GM23338 (cell line): ENCODE data around the gene SLC9A2. TPM values are rescaled to one million over a fixed set of nuclear protein-coding genes. Genes with fewer than 3 reads are reported as not detected.

Experiments
- ATAC-seq: fragments of 200-7000 bp; cut with Tn5 transposase; 3 replicates; pipeline ENCODE4 v1.9.1; 2020
- DNase-seq: peaks from one replicate; pipeline ENCODE4 v3.0.0-alpha.2; 2015; ENCODE audit warnings: low spot score
- H2AFZ ChIP-seq: fragments of 200-600 bp; sonication (generic); 2 replicates; pipeline ENCODE4 v1.8.0; 2016; ENCODE audit warnings: antibody characterized with exemption, mild to moderate bottlenecking, moderate library complexity
- H3F3A ChIP-seq: fragments of 200-600 bp; sonication (generic); replicated peaks from 2 replicates; pipeline ENCODE4 v1.8.0; 2017; ENCODE audit warnings: antibody characterized with exemption, mixed run types, low read depth
- H3K27ac ChIP-seq: fragments of 200-600 bp; sonication (generic); 2 replicates; pipeline ENCODE4 v1.6.1; 2016; ENCODE audit warnings: low read depth
- H3K27me3 ChIP-seq: fragments of 200-600 bp; sonication (generic); 2 replicates; pipeline ENCODE4 v1.8.0; 2016; ENCODE audit warnings: mild to moderate bottlenecking, mixed run types, moderate library complexity; ENCODE audit not compliant: insufficient read depth
- H3K36me3 ChIP-seq: fragments of 200-600 bp; sonication (generic); 2 replicates; pipeline ENCODE4 v1.8.0; 2016; ENCODE audit warnings: mild to moderate bottlenecking; ENCODE audit not compliant: insufficient read depth
- H3K4me1 ChIP-seq: fragments of 200-600 bp; sonication (generic); 2 replicates; pipeline ENCODE4 v1.8.0; 2016; ENCODE audit warnings: mild to moderate bottlenecking, moderate library complexity; ENCODE audit not compliant: insufficient read depth
- H3K4me2 ChIP-seq: fragments of 200-600 bp; sonication (generic); 2 replicates; pipeline ENCODE4 v1.7.1; 2017; ENCODE audit warnings: mixed run types
- H3K4me3 ChIP-seq: fragments of 200-600 bp; sonication (generic); 2 replicates; pipeline ENCODE4 v1.6.1; 2016; ENCODE audit warnings: mixed run types
- H3K79me2 ChIP-seq: fragments of 200-600 bp; sonication (generic); replicated peaks from 2 replicates; pipeline ENCODE4 v1.8.0; 2017; ENCODE audit warnings: mild to moderate bottlenecking; ENCODE audit not compliant: insufficient read depth
- H3K9me2 ChIP-seq: fragments of 200-600 bp; sonication (generic); 2 replicates; pipeline ENCODE4 v1.8.0; 2017; ENCODE audit not compliant: insufficient read depth
- H4K20me1 ChIP-seq: fragments of 200-600 bp; sonication (generic); replicated peaks from 2 replicates; pipeline ENCODE4 v1.8.0; 2017; ENCODE audit warnings: mild to moderate bottlenecking; ENCODE audit not compliant: insufficient read depth
- H3K27ac Mint-ChIP-seq: 2 replicates; pipeline ENCODE4 v1.8.0; 2020; ENCODE audit warnings: inconsistent platforms, mild to moderate bottlenecking, moderate library complexity, mixed read lengths
- H3K27me3 Mint-ChIP-seq: 3 replicates; pipeline ENCODE4 v1.8.0; 2022; ENCODE audit warnings: low read depth, mild to moderate bottlenecking, moderate library complexity, mixed read lengths, inconsistent platforms; ENCODE audit not compliant: insufficient read depth, poor library complexity
- H3K36me3 Mint-ChIP-seq: 3 replicates; pipeline ENCODE4 v1.8.0; 2021; ENCODE audit warnings: low read depth, mild to moderate bottlenecking, inconsistent platforms, moderate library complexity, mixed read lengths
- H3K4me1 Mint-ChIP-seq: 3 replicates; pipeline ENCODE4 v1.8.0; 2020; ENCODE audit warnings: mild to moderate bottlenecking, inconsistent platforms, mixed read lengths
- H3K4me3 Mint-ChIP-seq: 3 replicates; pipeline ENCODE4 v1.8.0; 2021; ENCODE audit warnings: moderate library complexity, mild to moderate bottlenecking, inconsistent platforms, mixed read lengths
- H3K9me3 Mint-ChIP-seq: 3 replicates; pipeline ENCODE4 v1.8.0; 2020; ENCODE audit warnings: moderate library complexity, mild to moderate bottlenecking, inconsistent platforms, mixed read lengths
- CREB1 ChIP-seq: fragments of 250-450 bp; sonication (Bioruptor Pico); IDR thresholded peaks from 2 replicates; pipeline ENCODE4 v1.5.0; 2020; ENCODE audit warnings: low read depth, mild to moderate bottlenecking, moderate library complexity
- CTCF ChIP-seq, 2 experiments: fragments of 200-600 bp in 1 of 2; sonication (generic) in 1 of 2; conservative IDR thresholded peaks; 2 replicates each; pipeline versions ENCODE4 v1.5.1 to v1.6.1; 2016 to 2017; ENCODE audit warnings: antibody characterized with exemption in 2 of 2, low read depth in 2 of 2, mild to moderate bottlenecking in 2 of 2, moderate library complexity in 1 of 2
- EZH2 ChIP-seq: fragments of 200-600 bp; sonication (generic); IDR thresholded peaks from one replicate; pipeline ENCODE4 v1.8.0; 2017; ENCODE audit warnings: antibody characterized with exemption, mild to moderate bottlenecking, low read depth; ENCODE audit not compliant: unreplicated experiment
- EZH2phosphoT487 ChIP-seq: fragments of 200-600 bp; sonication (generic); IDR thresholded peaks from one replicate; pipeline ENCODE4 v1.8.1; 2018; ENCODE audit warnings: antibody characterized with exemption; ENCODE audit not compliant: unreplicated experiment
- JUNB ChIP-seq: IDR thresholded peaks from one replicate; pipeline ENCODE4 v1.6.1; 2016; ENCODE audit warnings: antibody characterized with exemption; ENCODE audit not compliant: unreplicated experiment
- NANOG ChIP-seq: IDR thresholded peaks from 2 replicates; pipeline ENCODE4 v1.6.1; 2016; ENCODE audit warnings: antibody characterized with exemption, borderline replicate concordance
- POLR2AphosphoS5 ChIP-seq: IDR thresholded peaks from 2 replicates; pipeline ENCODE4 v1.6.1; 2016; ENCODE audit warnings: antibody characterized with exemption, low read depth
- STAT1 ChIP-seq: IDR thresholded peaks from one replicate; pipeline ENCODE4 v1.6.1; 2016; ENCODE audit warnings: antibody characterized with exemption; ENCODE audit not compliant: unreplicated experiment
- ZNF114 ChIP-seq: fragments of 250-450 bp; sonication (Bioruptor Pico); IDR thresholded peaks from 2 replicates; pipeline ENCODE4 v1.5.0; 2020; ENCODE audit warnings: mild to moderate bottlenecking, moderate library complexity
- ZNF331 ChIP-seq: fragments of 250-450 bp; sonication (Bioruptor Pico); IDR thresholded peaks from 2 replicates; pipeline ENCODE4 v1.5.0; 2020; ENCODE audit warnings: low read depth, mild to moderate bottlenecking, moderate library complexity
- polyA plus RNA-seq: library from polyadenylated mRNA; unstranded; fragments of >200 nt; fragmentation: Nextera tagmentation; extraction: Ambion mirVana; gene quantifications from 2 replicates; pipeline ENCODE4 v1.2.1, GENCODE V29; 2016
- total RNA-seq: library from RNA; depleted of rRNA; stranded (reverse); fragments of >200 nt; shearing (Covaris generic); gene quantifications from 2 replicates; pipeline ENCODE4 v1.2.3, GENCODE V29; 2014
- TF ChIP-seq, protein P1 (sequence below): IDR thresholded peaks from 2 replicates; pipeline ENCODE4 v1.6.1; 2016; ENCODE audit warnings: antibody characterized with exemption
- TF ChIP-seq, protein P2 (sequence below): fragments of 250-450 bp; sonication (Bioruptor Pico); IDR thresholded peaks from 2 replicates; pipeline ENCODE4 v1.5.0; 2020; ENCODE audit warnings: mild to moderate bottlenecking, moderate library complexity
- TF ChIP-seq, protein P3 (sequence below): IDR thresholded peaks from one replicate; pipeline ENCODE4 v1.6.1; 2018; ENCODE audit warnings: antibody characterized with exemption; ENCODE audit not compliant: unreplicated experiment

SLC9A2 gene
- total and polyA plus RNA-seq, 2 experiments from 2014 or later = 0.03 to 0.24 TPM

GRCh38 chr2:102708847-102709559 is 89.7 kb downstream of the SLC9A2 start:
- no peak; the same call in 2 of the 3 replicates for ATAC-seq
- no peak overlapping the region for H3K4me3 Mint-ChIP-seq
- H2AFZ ChIP-seq = no peak overlapping the region

More at GRCh38 chr2:102708847-102709559, 89.7 kb downstream of the SLC9A2 start:
- Mint-ChIP-seq H3K27ac (no peak overlapping the region), H3K36me3 (no peaks in the 10 kb centered on the region), H3K9me3 (no peaks in the 10 kb centered on the region), H3K27me3 (no peaks in the 10 kb centered on the region), H3K4me1 (peaks cover 15% of the 10 kb centered on the region; the same call in 2 of the 3 replicates)
- Histone ChIP-seq H4K20me1 (no peaks in the 10 kb centered on the region), H3K27ac (no peak overlapping the region), H3K27me3 (no peaks in the 10 kb centered on the region), H3K79me2 (no peaks in the 10 kb centered on the region), H3K9me2 (0 out of 2 replicates have a peak, but pooled peaks cover 4% of the 10 kb centered on the region), H3K4me1 (no peaks in the 10 kb centered on the region), H3F3A (no peaks in the 10 kb centered on the region), H3K36me3 (no peaks in the 10 kb centered on the region), H3K4me3 (no peak overlapping the region), H3K4me2 (no peak overlapping the region)
- DNase-seq = no peak
- TF ChIP-seq, protein P1, sequence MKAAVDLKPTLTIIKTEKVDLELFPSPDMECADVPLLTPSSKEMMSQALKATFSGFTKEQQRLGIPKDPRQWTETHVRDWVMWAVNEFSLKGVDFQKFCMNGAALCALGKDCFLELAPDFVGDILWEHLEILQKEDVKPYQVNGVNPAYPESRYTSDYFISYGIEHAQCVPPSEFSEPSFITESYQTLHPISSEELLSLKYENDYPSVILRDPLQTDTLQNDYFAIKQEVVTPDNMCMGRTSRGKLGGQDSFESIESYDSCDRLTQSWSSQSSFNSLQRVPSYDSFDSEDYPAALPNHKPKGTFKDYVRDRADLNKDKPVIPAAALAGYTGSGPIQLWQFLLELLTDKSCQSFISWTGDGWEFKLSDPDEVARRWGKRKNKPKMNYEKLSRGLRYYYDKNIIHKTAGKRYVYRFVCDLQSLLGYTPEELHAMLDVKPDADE = no peak
- TF ChIP-seq NANOG (no peak), POLR2AphosphoS5 (no peak), ZNF331 (no peak), ZNF114 (CRISPR knock-in tag) (no peak), JUNB (no peak), CREB1 (CRISPR knock-in tag) (no peak), STAT1 (no peak), EZH2 (no peak), EZH2phosphoT487 (no peak), CTCF (conservative IDR thresholded peaks at IDR 0.05; ENCODE audit: low read depth in 2 of 2) (no peak)
- TF ChIP-seq, protein P2, sequence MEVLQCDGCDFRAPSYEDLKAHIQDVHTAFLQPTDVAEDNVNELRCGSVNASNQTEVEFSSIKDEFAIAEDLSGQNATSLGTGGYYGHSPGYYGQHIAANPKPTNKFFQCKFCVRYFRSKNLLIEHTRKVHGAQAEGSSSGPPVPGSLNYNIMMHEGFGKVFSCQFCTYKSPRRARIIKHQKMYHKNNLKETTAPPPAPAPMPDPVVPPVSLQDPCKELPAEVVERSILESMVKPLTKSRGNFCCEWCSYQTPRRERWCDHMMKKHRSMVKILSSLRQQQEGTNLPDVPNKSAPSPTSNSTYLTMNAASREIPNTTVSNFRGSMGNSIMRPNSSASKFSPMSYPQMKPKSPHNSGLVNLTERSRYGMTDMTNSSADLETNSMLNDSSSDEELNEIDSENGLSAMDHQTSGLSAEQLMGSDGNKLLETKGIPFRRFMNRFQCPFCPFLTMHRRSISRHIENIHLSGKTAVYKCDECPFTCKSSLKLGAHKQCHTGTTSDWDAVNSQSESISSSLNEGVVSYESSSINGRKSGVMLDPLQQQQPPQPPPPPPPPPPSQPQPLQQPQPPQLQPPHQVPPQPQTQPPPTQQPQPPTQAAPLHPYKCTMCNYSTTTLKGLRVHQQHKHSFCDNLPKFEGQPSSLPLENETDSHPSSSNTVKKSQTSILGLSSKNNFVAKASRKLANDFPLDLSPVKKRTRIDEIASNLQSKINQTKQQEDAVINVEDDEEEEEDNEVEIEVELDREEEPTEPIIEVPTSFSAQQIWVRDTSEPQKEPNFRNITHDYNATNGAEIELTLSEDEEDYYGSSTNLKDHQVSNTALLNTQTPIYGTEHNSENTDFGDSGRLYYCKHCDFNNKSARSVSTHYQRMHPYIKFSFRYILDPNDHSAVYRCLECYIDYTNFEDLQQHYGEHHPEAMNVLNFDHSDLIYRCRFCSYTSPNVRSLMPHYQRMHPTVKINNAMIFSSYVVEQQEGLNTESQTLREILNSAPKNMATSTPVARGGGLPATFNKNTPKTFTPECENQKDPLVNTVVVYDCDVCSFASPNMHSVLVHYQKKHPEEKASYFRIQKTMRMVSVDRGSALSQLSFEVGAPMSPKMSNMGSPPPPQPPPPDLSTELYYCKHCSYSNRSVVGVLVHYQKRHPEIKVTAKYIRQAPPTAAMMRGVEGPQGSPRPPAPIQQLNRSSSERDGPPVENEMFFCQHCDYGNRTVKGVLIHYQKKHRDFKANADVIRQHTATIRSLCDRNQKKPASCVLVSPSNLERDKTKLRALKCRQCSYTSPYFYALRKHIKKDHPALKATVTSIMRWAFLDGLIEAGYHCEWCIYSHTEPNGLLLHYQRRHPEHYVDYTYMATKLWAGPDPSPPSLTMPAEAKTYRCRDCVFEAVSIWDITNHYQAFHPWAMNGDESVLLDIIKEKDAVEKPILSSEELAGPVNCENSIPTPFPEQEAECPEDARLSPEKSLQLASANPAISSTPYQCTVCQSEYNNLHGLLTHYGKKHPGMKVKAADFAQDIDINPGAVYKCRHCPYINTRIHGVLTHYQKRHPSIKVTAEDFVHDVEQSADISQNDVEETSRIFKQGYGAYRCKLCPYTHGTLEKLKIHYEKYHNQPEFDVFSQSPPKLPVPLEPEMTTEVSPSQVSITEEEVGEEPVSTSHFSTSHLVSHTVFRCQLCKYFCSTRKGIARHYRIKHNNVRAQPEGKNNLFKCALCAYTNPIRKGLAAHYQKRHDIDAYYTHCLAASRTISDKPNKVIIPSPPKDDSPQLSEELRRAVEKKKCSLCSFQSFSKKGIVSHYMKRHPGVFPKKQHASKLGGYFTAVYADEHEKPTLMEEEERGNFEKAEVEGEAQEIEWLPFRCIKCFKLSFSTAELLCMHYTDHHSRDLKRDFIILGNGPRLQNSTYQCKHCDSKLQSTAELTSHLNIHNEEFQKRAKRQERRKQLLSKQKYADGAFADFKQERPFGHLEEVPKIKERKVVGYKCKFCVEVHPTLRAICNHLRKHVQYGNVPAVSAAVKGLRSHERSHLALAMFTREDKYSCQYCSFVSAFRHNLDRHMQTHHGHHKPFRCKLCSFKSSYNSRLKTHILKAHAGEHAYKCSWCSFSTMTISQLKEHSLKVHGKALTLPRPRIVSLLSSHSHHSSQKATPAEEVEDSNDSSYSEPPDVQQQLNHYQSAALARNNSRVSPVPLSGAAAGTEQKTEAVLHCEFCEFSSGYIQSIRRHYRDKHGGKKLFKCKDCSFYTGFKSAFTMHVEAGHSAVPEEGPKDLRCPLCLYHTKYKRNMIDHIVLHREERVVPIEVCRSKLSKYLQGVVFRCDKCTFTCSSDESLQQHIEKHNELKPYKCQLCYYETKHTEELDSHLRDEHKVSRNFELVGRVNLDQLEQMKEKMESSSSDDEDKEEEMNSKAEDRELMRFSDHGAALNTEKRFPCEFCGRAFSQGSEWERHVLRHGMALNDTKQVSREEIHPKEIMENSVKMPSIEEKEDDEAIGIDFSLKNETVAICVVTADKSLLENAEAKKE (CRISPR knock-in tag) = no peak
- TF ChIP-seq, protein P3, sequence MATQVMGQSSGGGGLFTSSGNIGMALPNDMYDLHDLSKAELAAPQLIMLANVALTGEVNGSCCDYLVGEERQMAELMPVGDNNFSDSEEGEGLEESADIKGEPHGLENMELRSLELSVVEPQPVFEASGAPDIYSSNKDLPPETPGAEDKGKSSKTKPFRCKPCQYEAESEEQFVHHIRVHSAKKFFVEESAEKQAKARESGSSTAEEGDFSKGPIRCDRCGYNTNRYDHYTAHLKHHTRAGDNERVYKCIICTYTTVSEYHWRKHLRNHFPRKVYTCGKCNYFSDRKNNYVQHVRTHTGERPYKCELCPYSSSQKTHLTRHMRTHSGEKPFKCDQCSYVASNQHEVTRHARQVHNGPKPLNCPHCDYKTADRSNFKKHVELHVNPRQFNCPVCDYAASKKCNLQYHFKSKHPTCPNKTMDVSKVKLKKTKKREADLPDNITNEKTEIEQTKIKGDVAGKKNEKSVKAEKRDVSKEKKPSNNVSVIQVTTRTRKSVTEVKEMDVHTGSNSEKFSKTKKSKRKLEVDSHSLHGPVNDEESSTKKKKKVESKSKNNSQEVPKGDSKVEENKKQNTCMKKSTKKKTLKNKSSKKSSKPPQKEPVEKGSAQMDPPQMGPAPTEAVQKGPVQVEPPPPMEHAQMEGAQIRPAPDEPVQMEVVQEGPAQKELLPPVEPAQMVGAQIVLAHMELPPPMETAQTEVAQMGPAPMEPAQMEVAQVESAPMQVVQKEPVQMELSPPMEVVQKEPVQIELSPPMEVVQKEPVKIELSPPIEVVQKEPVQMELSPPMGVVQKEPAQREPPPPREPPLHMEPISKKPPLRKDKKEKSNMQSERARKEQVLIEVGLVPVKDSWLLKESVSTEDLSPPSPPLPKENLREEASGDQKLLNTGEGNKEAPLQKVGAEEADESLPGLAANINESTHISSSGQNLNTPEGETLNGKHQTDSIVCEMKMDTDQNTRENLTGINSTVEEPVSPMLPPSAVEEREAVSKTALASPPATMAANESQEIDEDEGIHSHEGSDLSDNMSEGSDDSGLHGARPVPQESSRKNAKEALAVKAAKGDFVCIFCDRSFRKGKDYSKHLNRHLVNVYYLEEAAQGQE = no peak
